Heart left ventricle (tissue), 13 donors: ENCODE data around the gene TTC27.

Experiments used
- POLR2A ChIP-seq, 2 donors: fragments of 450-650 bp; IDR thresholded peaks; one replicate each; pipeline ENCODE4 v1.6.1; 2017; ENCODE audit warnings: antibody characterized with exemption in 2 of 2, mild to moderate bottlenecking in 2 of 2, moderate library complexity in 2 of 2
- TF ChIP-seq, protein P1 (sequence below), 12 donors: fragments of 200-600 bp; sonication (generic) in 4 of 12; IDR thresholded peaks; one replicate each; pipeline versions ENCODE4 v1.5.0 to v1.8.0; 2018 to 2022; ENCODE audit warnings: antibody characterized with exemption in 12 of 12, mild to moderate bottlenecking in 5 of 12
- donor health status: ischemic (EF 13 %, LVEDD 7.1; RV severe dilation, severe dysfunction).
- donor health status: DM: no; HTN: yes; CAD: no.
- donor health status: DM: no; HTN: no; CAD: no.
- donor health status: ischemic (EF 25% LVEDD 6.9; RV normal size, moderate dysfunction).
- donor health status: ischemic (EF 25% LVEDD 5.7; RV mildly dilated, moderate dysfunction).
- donor health status: ischemic (EF 35%, LVEDD 5.7; RV mildly dilated, moderate dysfunction).
- donor health status: nonischemic (EF 11% LVEDD 7.7; RV severe dilation, severe dysfunction).
- donor health status: DM: yes; HTN: yes; CAD: no.
- donor health status: PGD.
- donor health status: ischemic (EF 29% LVEDD 5.4; RV normal size, mild dysfunction).
- donor health status: nonischemic (EF 23%, LVEDD 6.1; RV moderate dilation, normal function).

DNA sequence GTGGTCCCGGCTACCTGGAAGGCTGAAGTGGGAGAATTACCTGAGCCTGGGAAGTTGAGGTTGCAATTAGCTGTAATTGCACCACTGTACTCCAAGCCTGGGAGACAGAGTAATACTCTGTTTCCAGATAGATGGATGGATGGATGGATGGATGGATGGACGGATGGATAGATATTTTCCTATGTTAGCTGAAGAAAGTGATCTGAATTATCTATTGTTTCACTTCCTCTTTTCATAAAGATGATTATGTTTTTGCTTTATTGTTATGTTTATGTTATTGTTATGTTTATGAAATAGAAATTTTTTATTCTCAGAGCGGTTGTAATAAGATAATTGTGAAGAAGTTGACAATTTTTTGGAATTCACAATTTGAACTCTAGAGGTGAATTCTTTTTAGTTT is 33.3 kb upstream of the TTC27 start:
- TF ChIP-seq, protein P1, sequence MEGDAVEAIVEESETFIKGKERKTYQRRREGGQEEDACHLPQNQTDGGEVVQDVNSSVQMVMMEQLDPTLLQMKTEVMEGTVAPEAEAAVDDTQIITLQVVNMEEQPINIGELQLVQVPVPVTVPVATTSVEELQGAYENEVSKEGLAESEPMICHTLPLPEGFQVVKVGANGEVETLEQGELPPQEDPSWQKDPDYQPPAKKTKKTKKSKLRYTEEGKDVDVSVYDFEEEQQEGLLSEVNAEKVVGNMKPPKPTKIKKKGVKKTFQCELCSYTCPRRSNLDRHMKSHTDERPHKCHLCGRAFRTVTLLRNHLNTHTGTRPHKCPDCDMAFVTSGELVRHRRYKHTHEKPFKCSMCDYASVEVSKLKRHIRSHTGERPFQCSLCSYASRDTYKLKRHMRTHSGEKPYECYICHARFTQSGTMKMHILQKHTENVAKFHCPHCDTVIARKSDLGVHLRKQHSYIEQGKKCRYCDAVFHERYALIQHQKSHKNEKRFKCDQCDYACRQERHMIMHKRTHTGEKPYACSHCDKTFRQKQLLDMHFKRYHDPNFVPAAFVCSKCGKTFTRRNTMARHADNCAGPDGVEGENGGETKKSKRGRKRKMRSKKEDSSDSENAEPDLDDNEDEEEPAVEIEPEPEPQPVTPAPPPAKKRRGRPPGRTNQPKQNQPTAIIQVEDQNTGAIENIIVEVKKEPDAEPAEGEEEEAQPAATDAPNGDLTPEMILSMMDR (IDR thresholded peaks at IDR 0.05): no peak
- TF ChIP-seq POLR2A (IDR thresholded peaks at IDR 0.05): no peak
